H1 (cell line): ENCODE data around the gene BAK1. TPM values are rescaled to one million over a fixed set of nuclear protein-coding genes. Genes with fewer than 3 reads are reported as not detected.

Source experiments
- CTCF ChIA-PET: fragments of 300-600 bp; sonication (Branson Sonifier 250); formaldehyde crosslinking; loops from one replicate; lab custom pipeline; 2021; ENCODE audit not compliant: partially characterized antibody; lab: Charles Lee
- POLR2A ChIA-PET: fragments of 300-600 bp; sonication (Branson Sonifier 250); formaldehyde crosslinking; loops from one replicate; lab custom pipeline; 2021; ENCODE audit warnings: inconsistent platforms; ENCODE audit not compliant: partially characterized antibody; lab: Charles Lee
- DNase-seq, 2 experiments: peaks; one replicate each; pipeline versions ENCODE4 v3.0.0 to v3.0.0-alpha.2; 2010 to 2022; ENCODE audit warnings: low spot score in 2 of 2, low read depth in 1 of 2, mixed read lengths in 1 of 2
- FAIRE-seq: peaks from 2 replicates; lab custom pipeline; 2011; peaks lifted over from hg19 to GRCh38; lab: Jason Lieb, UNC
- H2AFZ ChIP-seq: 2 replicates; pipeline ENCODE4 v1.8.1; 2012; ENCODE audit warnings: low read length, inconsistent platforms
- H2AK5ac ChIP-seq: 2 replicates; pipeline ENCODE4 v1.6.1; 2013; ENCODE audit warnings: low read depth, low read length
- H2BK120ac ChIP-seq: replicated peaks from 2 replicates; pipeline ENCODE3; 2013; ENCODE audit warnings: low read depth, low read length, inconsistent platforms
- H2BK12ac ChIP-seq: 2 replicates; pipeline ENCODE4 v1.6.1; 2013; ENCODE audit warnings: low read depth, low read length
- H2BK15ac ChIP-seq: 2 replicates; pipeline ENCODE4 v1.6.1; 2013; ENCODE audit warnings: low read length
- H2BK20ac ChIP-seq: 2 replicates; pipeline ENCODE4 v1.6.1; 2013; ENCODE audit warnings: low read length
- H2BK5ac ChIP-seq: 2 replicates; pipeline ENCODE4 v1.6.1; 2013; ENCODE audit warnings: low read depth, low read length
- H3K14ac ChIP-seq: 2 replicates; pipeline ENCODE4 v1.6.1; 2013; ENCODE audit warnings: inconsistent platforms; ENCODE audit not compliant: insufficient read length
- H3K18ac ChIP-seq: 2 replicates; pipeline ENCODE4 v1.6.1; 2013; ENCODE audit warnings: low read length; ENCODE audit errors: extremely low read depth
- H3K23ac ChIP-seq: 2 replicates; pipeline ENCODE4 v1.6.1; 2013; ENCODE audit warnings: inconsistent platforms; ENCODE audit not compliant: insufficient read length
- H3K23me2 ChIP-seq: 2 replicates; pipeline ENCODE4 v1.6.1; 2013; ENCODE audit warnings: low read depth, low read length
- H3K27ac ChIP-seq: 2 replicates; pipeline ENCODE4 v1.6.1; 2011; ENCODE audit warnings: low read depth, low read length, inconsistent platforms
- H3K27me3 ChIP-seq, 4 experiments: replicated peaks in 1 of 4; 1 replicate in 1 of 4; 2 replicates in 3 of 4; pipeline versions ENCODE4 v1.6.1 to v1.8.1; 2011 to 2013; ENCODE audit warnings: low read length in 3 of 4, mild to moderate bottlenecking in 3 of 4, inconsistent platforms in 2 of 4, mixed read lengths in 2 of 4, moderate library complexity in 1 of 4; ENCODE audit not compliant: control insufficient read depth in 3 of 4, insufficient read depth in 3 of 4; ENCODE audit errors: extremely low read depth in 1 of 4
- H3K36me3 ChIP-seq, 4 experiments: 2 replicates each; pipeline versions ENCODE4 v1.6.1 to v1.8.1; 2011 to 2013; ENCODE audit warnings: mild to moderate bottlenecking in 4 of 4, low read length in 3 of 4, moderate library complexity in 2 of 4, control low read depth in 1 of 4, inconsistent platforms in 1 of 4; ENCODE audit not compliant: insufficient read depth in 4 of 4, control insufficient read depth in 2 of 4
- H3K4ac ChIP-seq: replicated peaks from 2 replicates; pipeline ENCODE3; 2013; ENCODE audit warnings: low read length, low read depth, mixed read lengths, inconsistent platforms; ENCODE audit not compliant: insufficient read length
- H3K4me1 ChIP-seq, 4 experiments: replicated peaks in 1 of 4; 1 replicate in 1 of 4; 2 replicates in 3 of 4; pipeline versions ENCODE4 v1.6.1 to v1.8.1; 2011 to 2013; ENCODE audit warnings: low read length in 3 of 4, inconsistent platforms in 2 of 4, mixed read lengths in 1 of 4; ENCODE audit not compliant: insufficient read depth in 4 of 4, control insufficient read depth in 3 of 4
- H3K4me2 ChIP-seq, 2 experiments: 2 replicates each; pipeline versions ENCODE4 v1.6.1 to v1.8.1; 2011 to 2013; ENCODE audit warnings: low read depth in 2 of 2, low read length in 2 of 2, control low read depth in 1 of 2, inconsistent platforms in 1 of 2, mild to moderate bottlenecking in 1 of 2; ENCODE audit not compliant: insufficient read depth in 1 of 2
- H3K4me3 ChIP-seq, 4 experiments: fragments of 200-600, 300-600 bp in 1 of 4; sonication (generic), shearing (Covaris generic), sonication (Bioruptor Twin) in 1 of 4; 2 replicates each; pipeline versions ENCODE4 v1.5.1 to v1.8.1; 2011 to 2016; ENCODE audit warnings: low read length in 4 of 4, low read depth in 3 of 4, control low read depth in 2 of 4, inconsistent platforms in 2 of 4, mild to moderate bottlenecking in 2 of 4, mixed read lengths in 1 of 4, moderate library complexity in 1 of 4; ENCODE audit not compliant: insufficient read depth in 2 of 4; ENCODE audit errors: extremely low read depth in 1 of 4
- H3K56ac ChIP-seq: replicated peaks from 2 replicates; pipeline ENCODE3; 2013; ENCODE audit warnings: low read depth, mild to moderate bottlenecking, mixed read lengths, low read length, inconsistent platforms; ENCODE audit not compliant: insufficient read length
- H3K79me1 ChIP-seq: 2 replicates; pipeline ENCODE4 v1.6.1; 2013; ENCODE audit warnings: low read depth, low read length, control low read depth
- H3K79me2 ChIP-seq, 2 experiments: 2 replicates each; pipeline versions ENCODE4 v1.6.1 to v1.8.1; 2012 to 2013; ENCODE audit warnings: low read length in 2 of 2, mild to moderate bottlenecking in 2 of 2, inconsistent platforms in 1 of 2; ENCODE audit not compliant: insufficient read depth in 2 of 2, control insufficient read depth in 1 of 2
- H3K9ac ChIP-seq, 4 experiments: replicated peaks in 1 of 4; 1 replicate in 1 of 4; 2 replicates in 3 of 4; pipeline versions ENCODE4 v1.6.1 to v1.8.1; 2011 to 2013; ENCODE audit warnings: low read depth in 3 of 4, low read length in 3 of 4, control low read depth in 2 of 4, mild to moderate bottlenecking in 2 of 4, moderate library complexity in 2 of 4, inconsistent platforms in 1 of 4; ENCODE audit errors: extremely low read depth in 1 of 4
- H3K9me3 ChIP-seq, 2 experiments: 2 replicates each; pipeline versions ENCODE4 v1.6.1 to v1.8.1; 2012 to 2013; ENCODE audit warnings: mild to moderate bottlenecking in 2 of 2, moderate library complexity in 2 of 2, control low read depth in 1 of 2, inconsistent platforms in 1 of 2, low read depth in 1 of 2, low read length in 1 of 2, mixed read lengths in 1 of 2; ENCODE audit not compliant: insufficient read depth in 2 of 2
- H4K20me1 ChIP-seq, 2 experiments: replicated peaks in 1 of 2; 2 replicates each; pipeline versions ENCODE3 to v1.8.1; 2011 to 2013; ENCODE audit warnings: inconsistent platforms in 2 of 2, low read length in 2 of 2, mild to moderate bottlenecking in 1 of 2; ENCODE audit not compliant: insufficient read depth in 2 of 2, control insufficient read depth in 1 of 2
- H4K5ac ChIP-seq: 2 replicates; pipeline ENCODE4 v1.6.1; 2013; ENCODE audit warnings: low read length, low read depth, mixed read lengths, inconsistent platforms; ENCODE audit not compliant: insufficient read length
- H4K8ac ChIP-seq: 2 replicates; pipeline ENCODE4 v1.8.0; 2013; ENCODE audit warnings: mild to moderate bottlenecking, moderate library complexity, low read length, inconsistent platforms; ENCODE audit not compliant: insufficient read depth; ENCODE audit errors: extremely low read depth
- H4K91ac ChIP-seq: replicated peaks from 2 replicates; pipeline ENCODE3; 2013; ENCODE audit warnings: low read length, mixed read lengths, inconsistent platforms; ENCODE audit not compliant: insufficient read length
- BCL11A ChIP-seq, 2 experiments: IDR thresholded peaks; one replicate each; pipeline ENCODE4 v1.6.1; 2011; ENCODE audit warnings: low read depth in 2 of 2, low read length in 2 of 2, mild to moderate bottlenecking in 2 of 2
- CBX8 ChIP-seq: fragments of 300-800, 300-1000 bp; sonication (generic); IDR thresholded peaks from 2 replicates; pipeline ENCODE4 v1.7.1; 2016; ENCODE audit warnings: low read depth, low read length, borderline replicate concordance
- POLR2AphosphoS5 ChIP-seq: IDR thresholded peaks from 2 replicates; pipeline ENCODE4 v1.6.1; 2011; ENCODE audit warnings: low read depth, low read length
- SP1 ChIP-seq: IDR thresholded peaks from 2 replicates; pipeline ENCODE4 v1.6.1; 2011; ENCODE audit warnings: low read depth, low read length
- SUZ12 ChIP-seq: fragments of 200-600 bp; sonication (generic); IDR thresholded peaks from 2 replicates; pipeline ENCODE4 v1.6.1; 2012; ENCODE audit warnings: mild to moderate bottlenecking, inconsistent platforms, low read length, moderate library complexity, mixed read lengths
- TEAD4 ChIP-seq: IDR thresholded peaks from 2 replicates; pipeline ENCODE4 v1.6.1; 2012; ENCODE audit warnings: low read depth, low read length, inconsistent platforms, mixed read lengths
- WGBS, 2 experiments: shearing (Covaris generic) in 1 of 2; methylation state at CpG; one replicate each; pipeline versions ENCODE4 v1.1.6 to v1.1.7; 2013 to 2015; ENCODE audit warnings: low lambda C conversion rate in 2 of 2, mixed read lengths in 2 of 2, inconsistent platforms in 1 of 2, low coverage in 1 of 2, missing lambda C conversion rate in 1 of 2; ENCODE audit not compliant: insufficient replicate concordance in 2 of 2, insufficient coverage in 1 of 2, insufficient read length in 1 of 2; ENCODE audit errors: extremely low coverage in 1 of 2, missing lambda C conversion rate in 1 of 2; 5-methylcytosine and 5-hydroxymethylcytosine counted together
- polyA plus RNA-seq, 7 experiments: library from polyadenylated mRNA; depleted of rRNA in 3 of 7; stranded (reverse) in 5 of 7; unstranded in 2 of 7; fragments of >200 nt in 5 of 7; fragments of 200-250 nt in 2 of 7; gene quantifications; 1 replicate in 5 of 7; 2 replicates in 1 of 7; 4 replicates in 1 of 7; pipeline versions ENCODE4 v1.2.1 to v1.2.3, GENCODE V29; 2011 to 2013; ENCODE audit warnings: missing spikeins in 2 of 7, mixed read lengths in 2 of 7
- total RNA-seq: library from RNA; stranded (reverse); fragmentation: NEBNext Ultra II Directional; extraction: Animal tissue kit (Norgen Biotek cat#: 25700); gene quantifications from 2 replicates; pipeline ENCODE4 v1.2.1, GENCODE V29; 2021

Gene BAK1
- total and polyA plus RNA-seq, 2 of the 8 experiments (the other 6 are each of a cell fraction or from before 2014, with no cell fraction given) = 43.3 to 43.4 TPM

- Histone ChIP-seq H3K18ac (no peak overlapping the region), H2BK5ac (no peak overlapping the region), H3K79me1 (no peaks in the 10 kb centered on the region), H4K20me1 (no peaks in the 10 kb centered on the region), H3K4me3 (no peak overlapping the region), H3K79me2 (no peaks in the 10 kb centered on the region), H3K9me3 (peaks cover 3 to 5% of the 10 kb centered on the region in 2 experiments; a peak in 1 of 4 replicates), H2BK12ac (no peak overlapping the region), H4K5ac (no peak overlapping the region), H3K27me3 (no peaks in the 10 kb centered on the region), H3K23me2 (no peaks in the 10 kb centered on the region), H3K56ac (no peak overlapping the region), H3K36me3 (no peaks in the 10 kb centered on the region), H3K14ac (no peak overlapping the region), H3K4ac (no peak overlapping the region), H4K91ac (no peak overlapping the region)
- FAIRE-seq = no peak
- CTCF ChIA-PET = interaction anchor here (0.6 to 5.5 kb wide), 9 partner anchors 10 to 97 kb away, joined by 3 to 42 read pairs (median 6); no protein-coding TSS in a partner anchor
- WGBS, 2 experiments = 90% methylated on average over 4 of the region's 4 CpGs; no CpG with 5 or more reads in 1 of the 2 experiments
- TF ChIP-seq BCL11A (IDR thresholded peaks at IDR 0.05; ENCODE audit: low read depth in 2 of 2, low read length in 2 of 2) (no peak), SUZ12 (no peak), TEAD4 (no peak), CBX8 (no peak), SP1 (no peak), POLR2AphosphoS5 (no peak)
- TF ChIP-seq, all 59 proteins: peak for 0
- POLR2A ChIA-PET = interaction anchor here (1.9 to 3.6 kb wide), 2 partner anchors 13 to 16 kb away, joined by 6 to 19 read pairs; partner anchors contain the start of gene ITPR3
- H2BK20ac ChIP-seq = peak overlapping the region; percentile 73; the same call in 1 of the 2 replicates
- H3K27ac ChIP-seq = no peak overlapping the region
- H3K23ac ChIP-seq = no peak overlapping the region
- no peak overlapping the region for H4K8ac ChIP-seq
- no peak overlapping the region for H2BK15ac ChIP-seq
- H3K4me1 ChIP-seq = peaks cover 2 to 29% (median 14%) of the 10 kb centered on the region in 4 experiments
- H2AFZ ChIP-seq = no peak overlapping the region
- no peak overlapping the region for H2BK120ac ChIP-seq
- DNase-seq = no peak
- no peak overlapping the region for H3K4me2 ChIP-seq
- H2AK5ac ChIP-seq = no peak overlapping the region
- H3K9ac ChIP-seq = no peak overlapping the region
Observed at GRCh38 chr6:33604941-33605854, 25.1 kb upstream of the BAK1 start.
